ENCODE data around the gene SLITRK4. TPM values are rescaled to one million over a fixed set of nuclear protein-coding genes. Genes with fewer than 3 reads are reported as not detected.
A peak's percentile ranks its signal among the peaks of the same experiment; 100 is the strongest.

SLITRK4 gene, protein sequence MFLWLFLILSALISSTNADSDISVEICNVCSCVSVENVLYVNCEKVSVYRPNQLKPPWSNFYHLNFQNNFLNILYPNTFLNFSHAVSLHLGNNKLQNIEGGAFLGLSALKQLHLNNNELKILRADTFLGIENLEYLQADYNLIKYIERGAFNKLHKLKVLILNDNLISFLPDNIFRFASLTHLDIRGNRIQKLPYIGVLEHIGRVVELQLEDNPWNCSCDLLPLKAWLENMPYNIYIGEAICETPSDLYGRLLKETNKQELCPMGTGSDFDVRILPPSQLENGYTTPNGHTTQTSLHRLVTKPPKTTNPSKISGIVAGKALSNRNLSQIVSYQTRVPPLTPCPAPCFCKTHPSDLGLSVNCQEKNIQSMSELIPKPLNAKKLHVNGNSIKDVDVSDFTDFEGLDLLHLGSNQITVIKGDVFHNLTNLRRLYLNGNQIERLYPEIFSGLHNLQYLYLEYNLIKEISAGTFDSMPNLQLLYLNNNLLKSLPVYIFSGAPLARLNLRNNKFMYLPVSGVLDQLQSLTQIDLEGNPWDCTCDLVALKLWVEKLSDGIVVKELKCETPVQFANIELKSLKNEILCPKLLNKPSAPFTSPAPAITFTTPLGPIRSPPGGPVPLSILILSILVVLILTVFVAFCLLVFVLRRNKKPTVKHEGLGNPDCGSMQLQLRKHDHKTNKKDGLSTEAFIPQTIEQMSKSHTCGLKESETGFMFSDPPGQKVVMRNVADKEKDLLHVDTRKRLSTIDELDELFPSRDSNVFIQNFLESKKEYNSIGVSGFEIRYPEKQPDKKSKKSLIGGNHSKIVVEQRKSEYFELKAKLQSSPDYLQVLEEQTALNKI
- 3.0 TPM for polyA plus RNA-seq (ENCODE audit: insufficient read length)

DNA sequence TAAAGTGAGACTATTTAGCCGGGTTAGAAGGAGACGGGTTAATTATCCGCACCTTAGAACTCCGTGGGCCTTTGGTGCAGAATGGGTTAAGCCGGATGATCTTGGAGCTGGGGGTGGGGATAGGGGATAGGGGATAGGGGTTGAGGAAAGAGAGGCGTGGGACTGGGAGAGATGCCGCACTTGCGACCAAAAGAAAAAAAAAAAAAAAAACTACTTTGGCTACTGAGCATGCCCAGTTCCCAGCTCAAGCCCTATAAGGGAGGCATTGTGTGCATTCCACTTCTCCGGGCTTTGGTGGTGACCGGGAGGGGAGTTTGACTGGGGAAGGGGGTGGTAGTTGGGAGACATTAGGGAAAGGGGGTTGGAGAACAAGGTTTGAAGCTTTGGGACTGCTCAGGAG is at the start of gene SLITRK4:
SLITRK4 (minus strand) TSS at position 187 of the 400 bp plus-strand sequence. CDS start 4,993 bp downstream, outside the sequence.
- DNase-seq: peak; percentile 5

- no peak for DNase-seq
Observed at GRCh38 chrX:143683486-143683885, 47.6 kb upstream of the SLITRK4 start.

DNA sequence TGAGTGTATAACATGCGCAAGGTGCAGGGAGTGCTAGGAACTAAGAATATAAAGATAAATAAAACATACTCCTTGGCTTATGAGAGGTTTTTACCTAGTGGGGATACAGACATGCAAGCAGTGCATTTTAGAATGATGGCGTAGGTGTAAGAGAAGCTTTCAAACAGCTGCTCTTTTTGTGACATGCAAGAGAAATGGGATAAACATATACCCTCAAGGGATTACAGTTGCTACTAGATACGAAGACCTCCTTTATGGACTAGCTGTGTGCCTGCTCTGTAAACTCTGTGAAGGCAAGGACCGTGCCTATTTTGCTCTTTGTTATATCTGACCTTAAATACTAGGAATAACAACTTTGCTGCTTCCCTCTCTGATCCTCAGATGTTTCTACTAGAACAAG is 39.0 kb upstream of the SLITRK4 start:
- DNase-seq: no peak

DNA sequence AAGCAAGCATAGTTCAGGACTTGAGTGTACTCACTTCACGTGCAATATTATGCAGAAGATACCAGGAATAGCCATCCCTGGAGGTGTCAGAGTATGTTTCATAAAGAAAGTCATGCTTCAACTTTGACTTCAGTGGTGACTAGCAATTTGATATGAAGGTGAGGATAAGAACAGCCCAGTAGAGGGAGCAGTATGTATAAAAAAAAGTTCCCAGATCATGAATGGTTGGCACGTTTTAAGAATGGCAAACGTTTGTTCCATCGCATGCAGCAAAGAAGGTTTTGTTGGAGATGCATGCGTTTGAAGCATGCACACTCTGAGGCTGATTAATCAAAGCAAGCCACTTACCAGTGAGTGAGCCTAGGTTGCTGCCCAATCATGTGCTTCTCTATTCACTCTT is 33.5 kb upstream of the SLITRK4 start:
- no peak for DNase-seq

- no peak for DNase-seq
Observed at GRCh38 chrX:143664302-143664701, 28.4 kb upstream of the SLITRK4 start.

DNA sequence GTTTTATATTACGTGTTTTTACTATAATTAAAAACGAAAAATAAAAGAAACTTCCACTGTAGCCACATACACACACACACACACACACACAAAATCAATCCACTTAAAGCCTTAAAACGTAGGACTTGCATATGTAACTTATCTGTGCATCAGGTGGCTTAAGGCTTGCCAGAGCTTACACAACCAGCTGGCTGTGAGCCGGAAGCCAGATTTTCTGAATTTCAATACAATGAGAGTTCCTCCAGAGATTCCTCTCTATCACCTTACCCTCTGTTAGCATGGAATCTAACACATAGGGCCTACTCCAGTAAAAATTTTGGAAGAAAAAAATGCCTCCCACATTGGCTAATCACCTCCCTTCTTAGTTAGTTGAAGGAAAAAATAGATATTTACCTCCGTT is 27.9 kb upstream of the SLITRK4 start:
- no peak for DNase-seq

DNA sequence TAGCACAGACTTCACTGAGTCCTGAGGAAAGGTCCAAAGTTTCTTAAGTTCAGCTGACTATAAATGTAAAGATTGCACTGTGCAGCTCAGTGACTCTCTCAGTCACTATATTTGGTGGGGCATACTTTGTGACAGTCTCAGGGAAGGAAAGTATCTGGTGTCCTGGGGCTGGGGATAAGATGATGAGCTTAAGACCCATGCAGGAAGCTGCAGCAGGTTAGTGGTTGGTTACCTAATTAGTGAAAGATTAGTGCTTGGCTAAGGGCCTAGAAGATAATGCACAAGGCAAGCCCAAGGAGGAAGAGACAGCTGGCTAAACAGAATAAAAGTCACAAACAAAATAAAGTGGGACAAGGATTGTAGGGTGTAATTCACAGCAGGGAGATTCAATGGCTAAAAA is 25.4 kb upstream of the SLITRK4 start:
- no peak for DNase-seq

GRCh38 chrX:143648705-143649104 is 12.8 kb upstream of the SLITRK4 start:
- DNase-seq: no peak

- DNase-seq: no peak
Observed at GRCh38 chrX:143642426-143642825, 6.5 kb upstream of the SLITRK4 start.

GRCh38 chrX:143636831-143637230 is 930 bp upstream of the SLITRK4 start:
- no peak for DNase-seq

- DNase-seq: no peak
Observed at GRCh38 chrX:143634663-143635455, 1.0 kb downstream of the SLITRK4 start.

DNA sequence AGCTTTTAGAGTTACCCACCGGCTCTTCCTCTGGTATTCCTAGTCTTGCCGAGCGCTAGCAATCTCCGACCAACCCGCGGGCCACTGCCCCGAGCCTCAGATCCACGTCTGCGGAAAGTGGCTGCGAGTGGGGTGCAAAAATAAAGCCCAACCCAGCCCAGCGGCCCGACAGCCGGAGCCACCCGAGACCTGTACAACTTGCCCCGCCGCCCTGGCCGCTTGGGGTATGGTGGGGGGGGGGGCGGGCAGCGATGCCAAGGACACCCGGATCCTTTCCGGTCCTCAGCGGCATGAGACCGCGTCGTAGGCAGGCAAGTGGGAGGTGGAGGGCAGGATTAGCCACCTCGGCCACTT is 1.6 kb downstream of the SLITRK4 start:
- DNase-seq: no peak

GRCh38 chrX:143633461-143634308 is 2.2 kb downstream of the SLITRK4 start:
- DNase-seq: no peak

DNA sequence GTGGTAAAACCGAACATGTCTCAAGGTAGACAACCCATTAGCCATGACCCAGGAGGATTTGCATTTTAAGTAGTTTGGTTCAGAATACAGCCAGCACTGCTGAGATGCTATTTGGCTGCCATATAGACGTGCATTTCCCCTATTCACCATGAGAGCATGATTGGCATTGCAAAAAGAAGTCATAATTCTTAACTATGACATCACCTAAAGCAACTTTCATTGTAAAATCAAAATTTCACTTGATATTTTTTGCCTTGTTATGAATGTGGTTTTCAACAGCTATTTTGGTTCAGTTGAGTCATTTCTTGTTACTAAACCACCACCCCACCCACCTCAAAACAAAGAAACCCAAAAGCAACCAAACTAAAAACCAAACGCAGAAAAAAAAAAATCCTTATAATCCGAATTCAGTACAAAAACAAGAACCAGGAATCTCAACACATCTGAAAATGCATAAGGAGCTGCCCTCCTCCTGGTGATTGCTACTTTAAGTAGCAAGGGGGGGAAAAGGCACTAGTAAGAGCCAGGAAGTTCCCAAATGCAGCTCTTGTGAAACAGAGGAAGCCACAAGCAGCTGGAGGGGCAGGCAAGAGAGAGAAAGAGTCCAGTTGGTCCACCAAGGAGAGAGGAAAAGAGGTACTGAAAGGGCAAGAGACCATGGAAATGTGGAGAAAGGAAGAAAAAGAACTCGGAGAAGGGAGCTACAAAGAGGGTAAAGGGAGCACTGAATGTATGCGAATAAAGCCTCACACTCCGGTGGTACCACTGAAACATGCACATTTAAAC is 3.1 kb downstream of the SLITRK4 start:
- peak; percentile 16 for DNase-seq

DNA sequence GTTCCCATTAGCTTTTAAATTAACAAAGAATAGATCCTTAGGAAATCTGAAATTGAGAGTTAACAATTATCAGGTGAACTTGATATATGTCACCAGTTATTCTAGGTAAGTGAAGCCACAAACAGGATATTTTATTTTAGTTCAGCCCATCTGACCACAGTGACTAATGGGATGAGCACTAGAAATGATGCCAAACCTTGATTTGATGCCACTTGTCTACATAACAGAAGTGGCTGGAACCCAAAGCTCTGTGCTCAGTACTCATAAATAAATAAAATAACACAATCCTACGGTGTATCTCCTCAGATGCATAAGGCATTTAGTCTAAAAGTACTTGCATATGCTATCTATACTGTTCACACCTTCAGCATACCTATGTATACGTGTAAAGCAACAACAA is 12.2 kb downstream of the SLITRK4 start:
- DNase-seq: no peak

- no peak for DNase-seq
Observed at GRCh38 chrX:143621276-143621675, 14.6 kb downstream of the SLITRK4 start.

GRCh38 chrX:143615851-143616250 is 20.1 kb downstream of the SLITRK4 start:
- peak; percentile 6 for DNase-seq

DNA sequence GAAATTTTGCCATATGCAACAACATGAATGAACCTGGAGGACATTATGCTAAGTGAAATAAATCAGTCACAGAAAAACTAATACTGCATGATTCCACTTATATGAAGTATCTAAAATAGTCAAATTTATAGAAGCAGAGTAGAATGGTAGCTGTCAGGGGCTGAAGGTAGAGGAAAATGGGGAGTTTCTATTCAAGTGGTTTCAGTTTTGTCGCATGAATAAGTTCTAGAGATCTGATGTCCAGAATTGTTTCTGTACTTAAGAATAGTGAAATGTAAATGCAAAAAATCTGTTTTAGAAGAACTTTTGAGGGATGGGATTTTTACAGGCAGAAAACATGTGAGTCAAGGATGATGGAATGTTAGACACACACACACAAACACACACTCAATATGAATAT is 34.1 kb downstream of the SLITRK4 start:
- DNase-seq: no peak

DNA sequence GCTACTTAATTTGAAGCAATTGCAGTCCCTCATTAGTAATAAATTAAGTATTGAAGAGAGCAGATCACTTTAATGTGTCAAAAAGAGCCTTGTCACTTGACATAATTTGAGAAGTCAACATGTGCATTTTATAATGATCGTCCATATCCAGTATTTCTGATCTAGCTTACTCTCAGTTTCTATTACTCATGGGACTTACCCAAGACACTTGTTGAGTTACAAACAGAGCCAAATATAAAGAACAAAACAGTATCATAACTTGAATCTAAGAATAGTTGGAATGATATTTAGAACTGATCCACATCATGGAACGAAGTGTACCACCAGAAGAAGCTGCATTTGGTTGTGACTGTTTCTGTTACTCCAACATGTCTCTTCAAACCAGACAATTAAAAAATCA is 54.7 kb downstream of the SLITRK4 start:
- DNase-seq: no peak

- DNase-seq: no peak
Observed at GRCh38 chrX:143580266-143580665, 55.6 kb downstream of the SLITRK4 start.

Measured in hindlimb muscle (tissue), 1 donor.